GM12801 (cell line): ENCODE measurements around the gene ITIH1.

Source experiments
- TF ChIP-seq, protein P1 (sequence below): IDR thresholded peaks from one replicate; pipeline ENCODE4 v1.5.1; 2011; ENCODE audit warnings: control low read depth; ENCODE audit not compliant: insufficient read length; ENCODE audit errors: extremely low read depth

Gene ITIH1

GRCh38 chr3:52795298-52795900 lies 18.0 kb downstream of the ITIH1 start:
- TF ChIP-seq, protein P1, sequence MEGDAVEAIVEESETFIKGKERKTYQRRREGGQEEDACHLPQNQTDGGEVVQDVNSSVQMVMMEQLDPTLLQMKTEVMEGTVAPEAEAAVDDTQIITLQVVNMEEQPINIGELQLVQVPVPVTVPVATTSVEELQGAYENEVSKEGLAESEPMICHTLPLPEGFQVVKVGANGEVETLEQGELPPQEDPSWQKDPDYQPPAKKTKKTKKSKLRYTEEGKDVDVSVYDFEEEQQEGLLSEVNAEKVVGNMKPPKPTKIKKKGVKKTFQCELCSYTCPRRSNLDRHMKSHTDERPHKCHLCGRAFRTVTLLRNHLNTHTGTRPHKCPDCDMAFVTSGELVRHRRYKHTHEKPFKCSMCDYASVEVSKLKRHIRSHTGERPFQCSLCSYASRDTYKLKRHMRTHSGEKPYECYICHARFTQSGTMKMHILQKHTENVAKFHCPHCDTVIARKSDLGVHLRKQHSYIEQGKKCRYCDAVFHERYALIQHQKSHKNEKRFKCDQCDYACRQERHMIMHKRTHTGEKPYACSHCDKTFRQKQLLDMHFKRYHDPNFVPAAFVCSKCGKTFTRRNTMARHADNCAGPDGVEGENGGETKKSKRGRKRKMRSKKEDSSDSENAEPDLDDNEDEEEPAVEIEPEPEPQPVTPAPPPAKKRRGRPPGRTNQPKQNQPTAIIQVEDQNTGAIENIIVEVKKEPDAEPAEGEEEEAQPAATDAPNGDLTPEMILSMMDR, result no peak

DNA sequence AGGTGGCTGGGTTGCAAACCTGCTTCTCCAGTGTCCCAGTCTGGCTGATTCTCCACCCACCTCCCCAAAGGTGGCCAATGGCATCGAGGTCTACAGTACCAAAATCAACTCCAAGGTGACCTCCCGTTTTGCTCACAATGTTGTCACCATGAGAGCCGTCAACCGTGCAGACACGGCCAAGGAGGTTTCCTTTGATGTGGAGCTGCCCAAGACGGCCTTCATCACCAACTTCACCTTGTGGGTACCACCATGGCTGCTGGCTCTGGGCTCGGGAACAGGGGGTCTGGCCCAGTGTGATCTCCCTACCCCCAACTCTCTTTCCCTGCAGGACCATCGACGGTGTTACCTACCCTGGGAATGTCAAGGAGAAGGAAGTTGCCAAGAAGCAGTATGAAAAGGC lies 19.0 kb downstream of the ITIH1 start:
- TF ChIP-seq, protein P1, result no peak

GRCh38 chr3:52798376-52798977 lies 21.1 kb downstream of the ITIH1 start:
- TF ChIP-seq, protein P1, result no peak

GRCh38 chr3:52798978-52799476 lies 21.6 kb downstream of the ITIH1 start:
- TF ChIP-seq, protein P1, result no peak

- TF ChIP-seq, protein P1, result no peak
Observed at GRCh38 chr3:52800079-52800478, 22.7 kb downstream of the ITIH1 start.

- TF ChIP-seq, protein P1, result no peak
Observed at GRCh38 chr3:52801839-52802238, 24.4 kb downstream of the ITIH1 start.

- TF ChIP-seq, protein P1, result no peak
Observed at GRCh38 chr3:52805270-52806039, 28.1 kb downstream of the ITIH1 start.
